H1 (cell line): Measurements from ENCODE around the gene SLIT3. TPM values are rescaled to one million over a fixed set of nuclear protein-coding genes. Genes with fewer than 3 reads are reported as not detected.

Source experiments
- CTCF ChIA-PET: fragments of 300-600 bp; sonication (Branson Sonifier 250); formaldehyde crosslinking; loops from one replicate; lab custom pipeline; 2021; ENCODE audit not compliant: partially characterized antibody; lab: Charles Lee
- POLR2A ChIA-PET: fragments of 300-600 bp; sonication (Branson Sonifier 250); formaldehyde crosslinking; loops from one replicate; lab custom pipeline; 2021; ENCODE audit warnings: inconsistent platforms; ENCODE audit not compliant: partially characterized antibody; lab: Charles Lee
- DNase-seq, 2 experiments: peaks; one replicate each; pipeline versions ENCODE4 v3.0.0 to v3.0.0-alpha.2; 2010 to 2022; ENCODE audit warnings: low spot score in 2 of 2, low read depth in 1 of 2, mixed read lengths in 1 of 2
- FAIRE-seq: peaks from 2 replicates; lab custom pipeline; 2011; peaks lifted over from hg19 to GRCh38; lab: Jason Lieb, UNC
- H2AFZ ChIP-seq: 2 replicates; pipeline ENCODE4 v1.8.1; 2012; ENCODE audit warnings: low read length, inconsistent platforms
- H2AK5ac ChIP-seq: 2 replicates; pipeline ENCODE4 v1.6.1; 2013; ENCODE audit warnings: low read depth, low read length
- H2BK120ac ChIP-seq: replicated peaks from 2 replicates; pipeline ENCODE3; 2013; ENCODE audit warnings: low read depth, low read length, inconsistent platforms
- H2BK12ac ChIP-seq: 2 replicates; pipeline ENCODE4 v1.6.1; 2013; ENCODE audit warnings: low read depth, low read length
- H2BK15ac ChIP-seq: 2 replicates; pipeline ENCODE4 v1.6.1; 2013; ENCODE audit warnings: low read length
- H2BK20ac ChIP-seq: 2 replicates; pipeline ENCODE4 v1.6.1; 2013; ENCODE audit warnings: low read length
- H2BK5ac ChIP-seq: 2 replicates; pipeline ENCODE4 v1.6.1; 2013; ENCODE audit warnings: low read depth, low read length
- H3K14ac ChIP-seq: 2 replicates; pipeline ENCODE4 v1.6.1; 2013; ENCODE audit warnings: inconsistent platforms; ENCODE audit not compliant: insufficient read length
- H3K18ac ChIP-seq: 2 replicates; pipeline ENCODE4 v1.6.1; 2013; ENCODE audit warnings: low read length; ENCODE audit errors: extremely low read depth
- H3K23ac ChIP-seq: 2 replicates; pipeline ENCODE4 v1.6.1; 2013; ENCODE audit warnings: inconsistent platforms; ENCODE audit not compliant: insufficient read length
- H3K23me2 ChIP-seq: 2 replicates; pipeline ENCODE4 v1.6.1; 2013; ENCODE audit warnings: low read depth, low read length
- H3K27ac ChIP-seq: 2 replicates; pipeline ENCODE4 v1.6.1; 2011; ENCODE audit warnings: low read depth, low read length, inconsistent platforms
- H3K27me3 ChIP-seq, 4 experiments: replicated peaks in 1 of 4; 1 replicate in 1 of 4; 2 replicates in 3 of 4; pipeline versions ENCODE4 v1.6.1 to v1.8.1; 2011 to 2013; ENCODE audit warnings: low read length in 3 of 4, mild to moderate bottlenecking in 3 of 4, inconsistent platforms in 2 of 4, mixed read lengths in 2 of 4, moderate library complexity in 1 of 4; ENCODE audit not compliant: control insufficient read depth in 3 of 4, insufficient read depth in 3 of 4; ENCODE audit errors: extremely low read depth in 1 of 4
- H3K36me3 ChIP-seq, 4 experiments: 2 replicates each; pipeline versions ENCODE4 v1.6.1 to v1.8.1; 2011 to 2013; ENCODE audit warnings: mild to moderate bottlenecking in 4 of 4, low read length in 3 of 4, moderate library complexity in 2 of 4, control low read depth in 1 of 4, inconsistent platforms in 1 of 4; ENCODE audit not compliant: insufficient read depth in 4 of 4, control insufficient read depth in 2 of 4
- H3K4ac ChIP-seq: replicated peaks from 2 replicates; pipeline ENCODE3; 2013; ENCODE audit warnings: low read length, low read depth, mixed read lengths, inconsistent platforms; ENCODE audit not compliant: insufficient read length
- H3K4me1 ChIP-seq, 4 experiments: replicated peaks in 1 of 4; 1 replicate in 1 of 4; 2 replicates in 3 of 4; pipeline versions ENCODE4 v1.6.1 to v1.8.1; 2011 to 2013; ENCODE audit warnings: low read length in 3 of 4, inconsistent platforms in 2 of 4, mixed read lengths in 1 of 4; ENCODE audit not compliant: insufficient read depth in 4 of 4, control insufficient read depth in 3 of 4
- H3K4me2 ChIP-seq, 2 experiments: 2 replicates each; pipeline versions ENCODE4 v1.6.1 to v1.8.1; 2011 to 2013; ENCODE audit warnings: low read depth in 2 of 2, low read length in 2 of 2, control low read depth in 1 of 2, inconsistent platforms in 1 of 2, mild to moderate bottlenecking in 1 of 2; ENCODE audit not compliant: insufficient read depth in 1 of 2
- H3K4me3 ChIP-seq, 4 experiments: fragments of 200-600, 300-600 bp in 1 of 4; sonication (generic), shearing (Covaris generic), sonication (Bioruptor Twin) in 1 of 4; 2 replicates each; pipeline versions ENCODE4 v1.5.1 to v1.8.1; 2011 to 2016; ENCODE audit warnings: low read length in 4 of 4, low read depth in 3 of 4, control low read depth in 2 of 4, inconsistent platforms in 2 of 4, mild to moderate bottlenecking in 2 of 4, mixed read lengths in 1 of 4, moderate library complexity in 1 of 4; ENCODE audit not compliant: insufficient read depth in 2 of 4; ENCODE audit errors: extremely low read depth in 1 of 4
- H3K56ac ChIP-seq: replicated peaks from 2 replicates; pipeline ENCODE3; 2013; ENCODE audit warnings: low read depth, mild to moderate bottlenecking, mixed read lengths, low read length, inconsistent platforms; ENCODE audit not compliant: insufficient read length
- H3K79me1 ChIP-seq: 2 replicates; pipeline ENCODE4 v1.6.1; 2013; ENCODE audit warnings: low read depth, low read length, control low read depth
- H3K79me2 ChIP-seq, 2 experiments: 2 replicates each; pipeline versions ENCODE4 v1.6.1 to v1.8.1; 2012 to 2013; ENCODE audit warnings: low read length in 2 of 2, mild to moderate bottlenecking in 2 of 2, inconsistent platforms in 1 of 2; ENCODE audit not compliant: insufficient read depth in 2 of 2, control insufficient read depth in 1 of 2
- H3K9ac ChIP-seq, 4 experiments: replicated peaks in 1 of 4; 1 replicate in 1 of 4; 2 replicates in 3 of 4; pipeline versions ENCODE4 v1.6.1 to v1.8.1; 2011 to 2013; ENCODE audit warnings: low read depth in 3 of 4, low read length in 3 of 4, control low read depth in 2 of 4, mild to moderate bottlenecking in 2 of 4, moderate library complexity in 2 of 4, inconsistent platforms in 1 of 4; ENCODE audit errors: extremely low read depth in 1 of 4
- H3K9me3 ChIP-seq, 2 experiments: 2 replicates each; pipeline versions ENCODE4 v1.6.1 to v1.8.1; 2012 to 2013; ENCODE audit warnings: mild to moderate bottlenecking in 2 of 2, moderate library complexity in 2 of 2, control low read depth in 1 of 2, inconsistent platforms in 1 of 2, low read depth in 1 of 2, low read length in 1 of 2, mixed read lengths in 1 of 2; ENCODE audit not compliant: insufficient read depth in 2 of 2
- H4K20me1 ChIP-seq, 2 experiments: replicated peaks in 1 of 2; 2 replicates each; pipeline versions ENCODE3 to v1.8.1; 2011 to 2013; ENCODE audit warnings: inconsistent platforms in 2 of 2, low read length in 2 of 2, mild to moderate bottlenecking in 1 of 2; ENCODE audit not compliant: insufficient read depth in 2 of 2, control insufficient read depth in 1 of 2
- H4K5ac ChIP-seq: 2 replicates; pipeline ENCODE4 v1.6.1; 2013; ENCODE audit warnings: low read length, low read depth, mixed read lengths, inconsistent platforms; ENCODE audit not compliant: insufficient read length
- H4K8ac ChIP-seq: 2 replicates; pipeline ENCODE4 v1.8.0; 2013; ENCODE audit warnings: mild to moderate bottlenecking, moderate library complexity, low read length, inconsistent platforms; ENCODE audit not compliant: insufficient read depth; ENCODE audit errors: extremely low read depth
- H4K91ac ChIP-seq: replicated peaks from 2 replicates; pipeline ENCODE3; 2013; ENCODE audit warnings: low read length, mixed read lengths, inconsistent platforms; ENCODE audit not compliant: insufficient read length
- TAF1 ChIP-seq: IDR thresholded peaks from 2 replicates; pipeline ENCODE4 v1.6.1; 2011; ENCODE audit warnings: mild to moderate bottlenecking, low read depth, low read length
- WGBS, 2 experiments: shearing (Covaris generic) in 1 of 2; methylation state at CpG; one replicate each; pipeline versions ENCODE4 v1.1.6 to v1.1.7; 2013 to 2015; ENCODE audit warnings: low lambda C conversion rate in 2 of 2, mixed read lengths in 2 of 2, inconsistent platforms in 1 of 2, low coverage in 1 of 2, missing lambda C conversion rate in 1 of 2; ENCODE audit not compliant: insufficient replicate concordance in 2 of 2, insufficient coverage in 1 of 2, insufficient read length in 1 of 2; ENCODE audit errors: extremely low coverage in 1 of 2, missing lambda C conversion rate in 1 of 2; 5-methylcytosine and 5-hydroxymethylcytosine counted together
- polyA plus RNA-seq, 7 experiments: library from polyadenylated mRNA; depleted of rRNA in 3 of 7; stranded (reverse) in 5 of 7; unstranded in 2 of 7; fragments of >200 nt in 5 of 7; fragments of 200-250 nt in 2 of 7; gene quantifications; 1 replicate in 5 of 7; 2 replicates in 1 of 7; 4 replicates in 1 of 7; pipeline versions ENCODE4 v1.2.1 to v1.2.3, GENCODE V29; 2011 to 2013; ENCODE audit warnings: missing spikeins in 2 of 7, mixed read lengths in 2 of 7
- total RNA-seq: library from RNA; stranded (reverse); fragmentation: NEBNext Ultra II Directional; extraction: Animal tissue kit (Norgen Biotek cat#: 25700); gene quantifications from 2 replicates; pipeline ENCODE4 v1.2.1, GENCODE V29; 2021

Gene SLIT3
- total and polyA plus RNA-seq, 2 of the 8 experiments (the other 6 are each of a cell fraction or from before 2014, with no cell fraction given) = 1.1 to 1.2 TPM

GRCh38 chr5:168978500-168978899 is 322.4 kb downstream of the SLIT3 start:
- H3K14ac ChIP-seq = no peak overlapping the region
- POLR2A ChIA-PET = no interaction called here
- WGBS, 2 experiments = 63% methylated on average over 1 of the region's 1 CpG; no CpG with 5 or more reads in 1 of the 2 experiments
- no peak for TF ChIP-seq TAF1

More at GRCh38 chr5:168978500-168978899, 322.4 kb downstream of the SLIT3 start:
- H3K9me3 ChIP-seq = no peaks in the 10 kb centered on the region
- no peak overlapping the region for H3K27ac ChIP-seq
- H2BK15ac ChIP-seq = no peak overlapping the region
- FAIRE-seq = no peak
- DNase-seq = no peak
- H3K36me3 ChIP-seq = no peaks in the 10 kb centered on the region
- H3K9ac ChIP-seq = no peak overlapping the region
- no peak overlapping the region for H3K4me3 ChIP-seq
- no peaks in the 10 kb centered on the region for H4K20me1 ChIP-seq
- H3K23ac ChIP-seq = no peak overlapping the region
- H3K79me2 ChIP-seq = no peaks in the 10 kb centered on the region
- H3K23me2 ChIP-seq = no peaks in the 10 kb centered on the region
- no peak overlapping the region for H2AK5ac ChIP-seq
- no peak overlapping the region for H2BK120ac ChIP-seq
- no peak overlapping the region for H3K56ac ChIP-seq
- no peak overlapping the region for H3K18ac ChIP-seq
- H3K27me3 ChIP-seq = no peaks in the 10 kb centered on the region
- no peak overlapping the region for H2BK12ac ChIP-seq
- H4K8ac ChIP-seq = no peak overlapping the region
- no peak overlapping the region for H2AFZ ChIP-seq
- H3K4me1 ChIP-seq = peaks cover 0 to 9% (median 3%) of the 10 kb centered on the region in 4 experiments; a peak in 2 of 7 replicates
- no peak overlapping the region for H4K5ac ChIP-seq
- H3K4me2 ChIP-seq = no peak overlapping the region
- H3K4ac ChIP-seq = no peak overlapping the region
- H3K79me1 ChIP-seq = no peaks in the 10 kb centered on the region
- H4K91ac ChIP-seq = no peak overlapping the region
- CTCF ChIA-PET = interaction anchor here (1.3 to 1.5 kb wide), 4 partner anchors 9 to 604 kb away, joined by 3 to 6 read pairs (median 5); no protein-coding TSS in a partner anchor
- no peak overlapping the region for H2BK5ac ChIP-seq
- no peak overlapping the region for H2BK20ac ChIP-seq
